IMR-90 (cell line): Measurements from ENCODE around the gene CAMK2B. TPM values are rescaled to one million over a fixed set of nuclear protein-coding genes. Genes with fewer than 3 reads are reported as not detected.

Source experiments
- ATAC-seq: fragments of 200-7000 bp; cut with Tn5 transposase; 2 replicates; pipeline ENCODE4 v1.9.1; 2020; ENCODE audit warnings: low read depth, mild to moderate bottlenecking, moderate library complexity
- BruUV-seq: library from RNA; stranded (reverse); fragments of 400-500 nt; replicated peaks from 2 replicates; lab custom pipeline; 2021; lab: Mats Ljungman, UMichigan
- CTCF ChIA-PET: fragments of 300-600 bp; formaldehyde crosslinking; extraction: SDS; loops from one replicate; lab custom pipeline; 2021; ENCODE audit warnings: antibody characterized with exemption; lab: Yijun Ruan, JAX
- POLR2A ChIA-PET: fragments of 300-600 bp; sonication (Branson Sonifier 250); formaldehyde crosslinking; loops from one replicate; lab custom pipeline; 2022; ENCODE audit warnings: antibody characterized with exemption; ENCODE audit not compliant: unreplicated experiment; lab: Charles Lee
- DNase-seq: peaks from one replicate; pipeline ENCODE4 v3.0.0; 2013
- H2AFZ ChIP-seq: replicated peaks from 2 replicates; pipeline ENCODE3; 2013; ENCODE audit warnings: low read length, mild to moderate bottlenecking; ENCODE audit not compliant: poor library complexity
- H2AK5ac ChIP-seq: 2 replicates; pipeline ENCODE4 v1.6.1; 2013; ENCODE audit warnings: low read depth, low read length, inconsistent platforms
- H2AK9ac ChIP-seq: replicated peaks from 2 replicates; pipeline ENCODE3; 2013; ENCODE audit warnings: mild to moderate bottlenecking, low read depth, low read length, moderate library complexity; ENCODE audit not compliant: poor library complexity
- H2BK120ac ChIP-seq: 2 replicates; pipeline ENCODE4 v1.6.1; 2013; ENCODE audit warnings: low read depth, low read length, inconsistent platforms
- H2BK15ac ChIP-seq: 3 replicates; pipeline ENCODE4 v1.6.1; 2013; ENCODE audit warnings: low read depth, low read length, inconsistent platforms
- H2BK20ac ChIP-seq: 2 replicates; pipeline ENCODE4 v1.6.1; 2013; ENCODE audit warnings: low read depth, mild to moderate bottlenecking, inconsistent platforms, low read length, moderate library complexity
- H2BK5ac ChIP-seq: 2 replicates; pipeline ENCODE4 v1.6.1; 2013; ENCODE audit warnings: mild to moderate bottlenecking, low read depth, low read length, inconsistent platforms; ENCODE audit not compliant: poor library complexity, severe bottlenecking
- H3K14ac ChIP-seq: replicated peaks from 2 replicates; pipeline ENCODE4 v1.6.1; 2013; ENCODE audit warnings: low read depth, low read length, inconsistent platforms
- H3K18ac ChIP-seq: 2 replicates; pipeline ENCODE4 v1.6.1; 2013; ENCODE audit warnings: low read depth, low read length, control low read depth
- H3K23ac ChIP-seq: 2 replicates; pipeline ENCODE4 v1.6.1; 2013; ENCODE audit warnings: low read depth, low read length, inconsistent platforms
- H3K27ac ChIP-seq: 2 replicates; pipeline ENCODE4 v1.5.1; 2013; ENCODE audit warnings: mild to moderate bottlenecking, control low read depth, low read length; ENCODE audit not compliant: insufficient read depth
- H3K27me3 ChIP-seq: 2 replicates; pipeline ENCODE4 v1.6.1; 2013; ENCODE audit warnings: low read length; ENCODE audit not compliant: control insufficient read depth, insufficient read depth
- H3K36me3 ChIP-seq: 2 replicates; pipeline ENCODE4 v1.6.1; 2013; ENCODE audit warnings: low read length, mixed read lengths; ENCODE audit not compliant: control insufficient read depth, insufficient read depth
- H3K4ac ChIP-seq: 2 replicates; pipeline ENCODE4 v1.6.1; 2013; ENCODE audit warnings: low read depth, low read length, inconsistent platforms
- H3K4me1 ChIP-seq: 2 replicates; pipeline ENCODE4 v1.6.1; 2013; ENCODE audit warnings: low read length, mixed read lengths; ENCODE audit not compliant: control insufficient read depth, insufficient read depth
- H3K4me2 ChIP-seq: 2 replicates; pipeline ENCODE4 v1.6.1; 2013; ENCODE audit warnings: low read depth, mild to moderate bottlenecking, control low read depth, low read length, moderate library complexity
- H3K4me3 ChIP-seq: 2 replicates; pipeline ENCODE4 v1.5.1; 2013; ENCODE audit warnings: low read depth, mild to moderate bottlenecking, control low read depth, low read length, moderate library complexity; ENCODE audit not compliant: insufficient read depth
- H3K56ac ChIP-seq: 2 replicates; pipeline ENCODE4 v1.6.1; 2013; ENCODE audit warnings: low read length, inconsistent platforms; ENCODE audit not compliant: insufficient read depth; ENCODE audit errors: extremely low read depth
- H3K79me1 ChIP-seq, 2 experiments: 2 replicates each; pipeline ENCODE4 v1.6.1; 2013; ENCODE audit warnings: low read length in 2 of 2, inconsistent platforms in 1 of 2, low read depth in 1 of 2
- H3K9ac ChIP-seq: 2 replicates; pipeline ENCODE4 v1.6.1; 2013; ENCODE audit warnings: low read depth, low read length, control low read depth
- H3K9me1 ChIP-seq: 2 replicates; pipeline ENCODE4 v1.6.1; 2013; ENCODE audit warnings: low read length, inconsistent platforms; ENCODE audit not compliant: insufficient read depth
- H3K9me3 ChIP-seq: 2 replicates; pipeline ENCODE4 v1.6.1; 2013; ENCODE audit warnings: low read length; ENCODE audit not compliant: control insufficient read depth, insufficient read depth
- H4K20me1 ChIP-seq: 2 replicates; pipeline ENCODE4 v1.6.1; 2013; ENCODE audit warnings: low read length, inconsistent platforms; ENCODE audit not compliant: insufficient read depth
- H4K5ac ChIP-seq: 2 replicates; pipeline ENCODE4 v1.6.1; 2013; ENCODE audit warnings: mild to moderate bottlenecking, low read depth, low read length, control low read depth
- H4K8ac ChIP-seq, 2 experiments: 2 replicates each; pipeline ENCODE4 v1.6.1; 2013; ENCODE audit warnings: low read depth in 2 of 2, low read length in 2 of 2, control low read depth in 1 of 2, inconsistent platforms in 1 of 2
- H4K91ac ChIP-seq: 2 replicates; pipeline ENCODE4 v1.6.1; 2013; ENCODE audit warnings: low read depth, low read length, inconsistent platforms; ENCODE audit not compliant: insufficient read depth
- BHLHE40 ChIP-seq: fragments of 150-350 bp; IDR thresholded peaks from 2 replicates; pipeline ENCODE4 v1.6.1; 2016; ENCODE audit warnings: mild to moderate bottlenecking, low read depth, low read length
- CHD1 ChIP-seq: IDR thresholded peaks from 2 replicates; pipeline ENCODE4 v1.6.1; 2012; ENCODE audit warnings: low read depth, low read length, improper control_type of control experiment
- CTCF ChIP-seq: conservative IDR thresholded peaks from 2 replicates; pipeline ENCODE4 v1.5.1; 2012; ENCODE audit warnings: mild to moderate bottlenecking, low read depth, low read length, improper control_type of control experiment
- POLR2A ChIP-seq: IDR thresholded peaks from 2 replicates; pipeline ENCODE4 v1.6.1; 2012; ENCODE audit warnings: mild to moderate bottlenecking, low read depth, low read length
- RAD21 ChIP-seq: IDR thresholded peaks from 2 replicates; pipeline ENCODE4 v1.6.1; 2012; ENCODE audit warnings: low read length, improper control_type of control experiment
- SMC3 ChIP-seq: fragments of 150-350 bp; IDR thresholded peaks from 2 replicates; pipeline ENCODE4 v1.6.1; 2016; ENCODE audit warnings: low read depth, mild to moderate bottlenecking, antibody characterized with exemption, low read length, moderate library complexity
- WGBS, 2 experiments: methylation state at CpG; one replicate each; pipeline versions ENCODE4 v1.1.5 to v1.1.7; 2013; ENCODE audit warnings: missing lambda C conversion rate in 2 of 2; ENCODE audit not compliant: insufficient read length in 1 of 2; ENCODE audit errors: extremely low coverage in 2 of 2; 5-methylcytosine and 5-hydroxymethylcytosine counted together
- dilution Hi-C: fragments of 300-500 bp; cut with HindIII; formaldehyde crosslinking; loops from one replicate; pipeline ENCODE4 v1.14.3; 2018; ENCODE audit warnings: low sequenced_read_pairs; ENCODE audit not compliant: unreplicated experiment
- in situ Hi-C: fragments of 300-500 bp; cut with MboI; formaldehyde crosslinking; loops from 3 replicates; pipeline ENCODE4 v1.14.3; 2019; ENCODE audit warnings: low sequenced_read_pairs, inconsistent platforms, mixed read lengths
- intact Hi-C: fragments of 100-400 bp; cut with micrococcal nuclease; formaldehyde crosslinking; loops from 2 replicates; pipeline ENCODE4 v1.10.0; 2022
- polyA plus RNA-seq, 3 experiments: library from polyadenylated mRNA; depleted of rRNA; stranded (reverse); fragments of >200 nt; gene quantifications; 2 replicates each; pipeline ENCODE4 v1.2.3, GENCODE V29; 2012; ENCODE audit warnings: low replicate concordance in 1 of 3
- total RNA-seq: library from RNA; depleted of rRNA; stranded (reverse); fragments of >200 nt; gene quantifications from 2 replicates; pipeline ENCODE4 v1.2.3, GENCODE V29; 2012
- TF ChIP-seq, protein P1 (sequence below): fragments of 150-350 bp; IDR thresholded peaks from 2 replicates; pipeline ENCODE4 v1.6.1; 2016; ENCODE audit warnings: low read depth, mild to moderate bottlenecking, low read length, moderate library complexity, borderline replicate concordance

The CAMK2B gene
- total and polyA plus RNA-seq, 2 of the 4 experiments (the other 2 are of a cell fraction), result 0.18 to 0.36 TPM

DNA sequence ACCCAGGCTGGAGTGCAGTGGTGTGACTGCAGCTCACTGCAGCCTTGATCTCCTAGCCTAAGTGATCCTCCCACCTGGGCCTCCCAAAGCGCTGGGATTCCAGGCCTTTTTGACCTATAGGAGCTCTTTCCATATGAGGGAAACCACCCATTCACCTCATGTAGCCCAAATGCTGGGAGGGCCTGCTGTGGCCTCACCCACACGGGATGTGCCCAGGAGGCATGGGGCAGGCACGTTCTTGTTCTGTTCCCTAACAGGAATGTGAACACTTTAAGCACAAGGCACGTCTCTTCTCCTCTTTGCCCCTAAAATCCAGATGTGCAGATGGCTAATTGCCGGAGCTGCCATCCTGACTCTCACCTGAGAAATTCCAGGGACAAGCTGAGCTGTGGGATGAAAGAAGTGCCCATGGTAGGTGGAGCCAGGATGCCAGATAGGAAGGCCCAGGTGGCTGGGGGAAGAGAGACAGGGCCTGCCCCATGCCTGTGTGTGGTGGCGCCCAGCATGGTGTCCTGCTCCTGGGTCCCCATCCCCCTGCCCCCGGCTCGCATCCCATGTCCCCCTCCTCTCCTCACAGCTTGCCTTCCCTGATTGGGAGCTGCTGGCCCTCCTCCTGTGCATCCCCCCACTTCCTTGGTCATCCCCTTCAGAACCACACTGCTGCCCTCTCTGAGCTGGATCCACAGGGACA lies 17.3 kb downstream of the CAMK2B start (continued):
- no peak for TF ChIP-seq SMC3

DNA sequence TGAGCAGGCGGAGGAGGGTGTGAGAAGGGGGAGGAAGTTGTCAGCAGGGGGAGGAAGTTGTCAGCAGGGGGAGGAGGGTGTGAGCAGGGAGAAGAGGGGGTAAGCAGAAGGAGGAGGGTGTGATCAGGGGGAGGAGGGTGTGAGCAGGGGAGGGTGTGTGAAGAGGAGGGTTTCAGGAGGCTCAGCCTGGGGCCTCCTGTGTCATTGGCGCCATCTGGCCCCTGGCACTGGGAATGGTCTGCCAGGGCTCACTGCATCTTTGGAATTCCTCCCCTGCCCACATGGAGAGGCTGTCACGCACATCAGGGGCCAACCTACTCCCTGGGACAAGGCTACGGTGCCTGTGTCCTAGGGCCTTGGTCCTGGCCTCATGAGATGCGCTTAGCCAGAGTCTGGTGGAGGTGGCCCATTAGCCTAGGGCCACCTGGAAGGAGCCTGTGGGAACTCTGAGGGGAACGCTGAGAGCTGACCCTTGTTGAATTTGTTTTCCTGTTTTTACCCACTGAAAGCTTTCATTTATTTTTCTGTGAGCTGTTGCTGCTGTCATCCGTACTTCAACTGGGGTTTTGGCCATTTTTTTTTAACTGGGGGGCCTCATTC lies 18.0 kb downstream of the CAMK2B start:
- WGBS, 2 experiments, result 90% methylated on average over 2 of the region's 7 CpGs; no CpG with 5 or more reads in 1 of the 2 experiments
- Histone ChIP-seq H3K4me1 (0 out of 2 replicates have a peak, but pooled peaks cover 1% of the 10 kb centered on the region), H3K14ac (no peak overlapping the region), H2BK5ac (no peak overlapping the region), H2AK5ac (peak overlapping the region; percentile 46; the same call in 1 of the 2 replicates), H3K27ac (no peak overlapping the region), H3K36me3 (no peaks in the 10 kb centered on the region), H3K27me3 (peaks cover 16% of the 10 kb centered on the region), H3K9me1 (no peaks in the 10 kb centered on the region), H2BK15ac (no peak overlapping the region), H2AK9ac (peak overlapping the region; percentile 55), H2BK20ac (no peak overlapping the region), H3K18ac (no peak overlapping the region), H3K9me3 (no peaks in the 10 kb centered on the region), H4K5ac (no peak overlapping the region), H2BK120ac (no peak overlapping the region), H3K4ac (no peak overlapping the region), H4K20me1 (no peaks in the 10 kb centered on the region), H3K56ac (no peak overlapping the region), H2AFZ (peak overlapping the region; percentile 70), H3K23ac (no peak overlapping the region), H3K79me1 (no peaks in the 10 kb centered on the region), H3K4me2 (no peak overlapping the region), H3K9ac (no peak overlapping the region), H4K91ac (no peak overlapping the region), H4K8ac (no peak overlapping the region), H3K4me3 (no peak overlapping the region)
- POLR2A ChIA-PET, result no interaction called here
- in situ Hi-C loops (no loop called here), dilution Hi-C loops (no loop called here), intact Hi-C loops (loop anchor here (1.0 kb wide), 1 partner anchor 66 kb away; no protein-coding TSS in a partner anchor)
- peak; percentile 19 for DNase-seq
- no TSS peak for BruUV-seq
- TF ChIP-seq POLR2A (no peak), CHD1 (no peak), RAD21 (peak; percentile 74), CTCF (peak; percentile 56), SMC3 (peak; percentile 55), BHLHE40 (no peak)
- TF ChIP-seq, protein P1, sequence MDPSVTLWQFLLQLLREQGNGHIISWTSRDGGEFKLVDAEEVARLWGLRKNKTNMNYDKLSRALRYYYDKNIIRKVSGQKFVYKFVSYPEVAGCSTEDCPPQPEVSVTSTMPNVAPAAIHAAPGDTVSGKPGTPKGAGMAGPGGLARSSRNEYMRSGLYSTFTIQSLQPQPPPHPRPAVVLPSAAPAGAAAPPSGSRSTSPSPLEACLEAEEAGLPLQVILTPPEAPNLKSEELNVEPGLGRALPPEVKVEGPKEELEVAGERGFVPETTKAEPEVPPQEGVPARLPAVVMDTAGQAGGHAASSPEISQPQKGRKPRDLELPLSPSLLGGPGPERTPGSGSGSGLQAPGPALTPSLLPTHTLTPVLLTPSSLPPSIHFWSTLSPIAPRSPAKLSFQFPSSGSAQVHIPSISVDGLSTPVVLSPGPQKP, result no peak
- peak; percentile 82 for ATAC-seq
- CTCF ChIA-PET, result interaction anchor here (0.7 to 1.1 kb wide), 2 partner anchors 67 to 240 kb away, joined by 3 to 4 read pairs; no protein-coding TSS in a partner anchor
